Astrocyte (in vitro differentiated cells and primary cell): ENCODE data around the gene DENND1C.

Experiments used
- EZH2 ChIP-seq: IDR thresholded peaks from 2 replicates; pipeline ENCODE4 v1.6.1; 2012; ENCODE audit warnings: mild to moderate bottlenecking, low read length, inconsistent platforms; ENCODE audit not compliant: insufficient read depth
- TF ChIP-seq, protein P1 (sequence below): IDR thresholded peaks from 2 replicates; pipeline ENCODE4 v1.5.1; 2011; ENCODE audit warnings: low read depth, mild to moderate bottlenecking, inconsistent platforms, low read length, moderate library complexity; ENCODE audit not compliant: insufficient read depth

DNA sequence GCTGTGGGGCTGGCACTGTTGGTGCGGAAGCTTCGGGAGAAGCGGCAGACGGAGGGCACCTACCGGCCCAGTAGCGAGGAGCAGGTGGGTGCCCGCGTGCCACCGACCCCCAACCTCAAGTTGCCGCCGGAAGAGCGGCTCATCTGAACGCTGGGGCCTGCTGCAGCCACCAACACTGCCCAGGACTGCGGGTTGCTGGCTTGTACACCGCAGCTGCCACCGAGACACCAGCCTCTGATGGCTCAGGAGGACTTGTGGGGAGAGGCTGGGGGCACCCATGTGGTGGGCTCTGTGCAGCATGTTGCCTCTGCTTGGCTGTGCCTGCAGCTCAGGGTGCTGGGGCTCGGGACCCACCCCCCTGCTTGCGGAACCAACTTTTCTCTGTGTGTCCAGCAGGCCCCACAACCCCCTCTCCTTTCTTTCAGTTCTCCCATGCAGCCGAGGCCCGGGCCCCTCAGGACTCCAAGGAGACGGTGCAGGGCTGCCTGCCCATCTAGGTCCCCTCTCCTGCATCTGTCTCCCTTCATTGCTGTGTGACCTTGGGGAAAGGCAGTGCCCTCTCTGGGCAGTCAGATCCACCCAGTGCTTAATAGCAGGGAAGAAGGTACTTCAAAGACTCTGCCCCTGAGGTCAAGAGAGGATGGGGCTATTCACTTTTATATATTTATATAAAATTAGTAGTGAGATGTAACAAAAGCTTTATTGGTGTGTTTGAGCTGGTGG lies 14.9 kb downstream of the DENND1C start:
- TF ChIP-seq EZH2 = no peak
- TF ChIP-seq, protein P1, sequence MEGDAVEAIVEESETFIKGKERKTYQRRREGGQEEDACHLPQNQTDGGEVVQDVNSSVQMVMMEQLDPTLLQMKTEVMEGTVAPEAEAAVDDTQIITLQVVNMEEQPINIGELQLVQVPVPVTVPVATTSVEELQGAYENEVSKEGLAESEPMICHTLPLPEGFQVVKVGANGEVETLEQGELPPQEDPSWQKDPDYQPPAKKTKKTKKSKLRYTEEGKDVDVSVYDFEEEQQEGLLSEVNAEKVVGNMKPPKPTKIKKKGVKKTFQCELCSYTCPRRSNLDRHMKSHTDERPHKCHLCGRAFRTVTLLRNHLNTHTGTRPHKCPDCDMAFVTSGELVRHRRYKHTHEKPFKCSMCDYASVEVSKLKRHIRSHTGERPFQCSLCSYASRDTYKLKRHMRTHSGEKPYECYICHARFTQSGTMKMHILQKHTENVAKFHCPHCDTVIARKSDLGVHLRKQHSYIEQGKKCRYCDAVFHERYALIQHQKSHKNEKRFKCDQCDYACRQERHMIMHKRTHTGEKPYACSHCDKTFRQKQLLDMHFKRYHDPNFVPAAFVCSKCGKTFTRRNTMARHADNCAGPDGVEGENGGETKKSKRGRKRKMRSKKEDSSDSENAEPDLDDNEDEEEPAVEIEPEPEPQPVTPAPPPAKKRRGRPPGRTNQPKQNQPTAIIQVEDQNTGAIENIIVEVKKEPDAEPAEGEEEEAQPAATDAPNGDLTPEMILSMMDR = no peak
